ENCODE data around the gene ITGAL. TPM values are rescaled to one million over a fixed set of nuclear protein-coding genes. Genes with fewer than 3 reads are reported as not detected.

The ITGAL gene
- total and polyA plus RNA-seq, 2 of the 13 experiments (the other 11 are each of a cell fraction or from before 2014, with no cell fraction given), result 0.86 to 1.2 TPM

DNA sequence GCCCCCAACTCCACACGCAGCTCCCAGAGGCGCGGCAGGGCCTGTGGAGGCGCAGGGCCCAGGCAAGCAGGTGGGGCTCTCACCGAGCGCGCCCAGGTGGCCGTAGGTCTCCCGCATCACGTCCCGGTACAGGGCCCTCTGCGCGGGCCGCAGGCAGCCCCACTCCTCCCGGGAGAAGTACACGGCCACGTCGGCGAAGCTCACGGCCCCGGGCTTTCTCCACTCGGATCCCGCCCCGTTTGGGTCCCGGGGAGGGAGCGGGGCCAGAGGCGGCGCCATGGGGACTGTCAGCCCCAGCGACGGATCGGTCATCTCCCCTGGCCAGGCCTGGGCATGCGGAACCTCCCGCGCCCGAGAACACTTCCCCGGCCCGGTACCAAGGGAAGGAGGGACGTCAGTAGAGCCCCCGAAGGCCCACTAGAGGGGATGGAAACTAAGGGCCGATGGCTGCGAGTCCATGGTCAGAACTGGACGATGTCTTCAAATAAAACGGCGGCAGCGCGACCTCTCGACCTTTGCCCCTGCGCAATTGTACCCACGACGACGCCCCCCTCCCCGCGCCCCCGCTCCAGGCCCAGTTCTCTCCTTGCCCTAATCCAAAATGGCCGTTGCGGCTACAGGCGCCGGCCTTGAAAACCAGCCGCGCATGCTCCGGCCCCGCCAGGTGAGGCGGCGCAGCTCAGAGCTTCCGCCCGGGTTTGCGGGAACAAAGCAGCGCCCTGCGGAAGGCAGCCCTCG lies 62.0 kb downstream of the ITGAL start, which contains the start of gene ZNF747 (continued):
- TF ChIP-seq NONO (IDR thresholded peaks at IDR 0.05), result no peak
- peak; percentile 89 for TF ChIP-seq NONO (CRISPR knock-in tag; conservative IDR thresholded peaks at IDR 0.05)
- TF ChIP-seq ZMYM2 (CRISPR knock-in tag; IDR thresholded peaks at IDR 0.05), result peak; percentile 76; the same call in 1 of the 2 replicates
- TF ChIP-seq GATAD1 (CRISPR knock-in tag; IDR thresholded peaks at IDR 0.05), result peak; percentile 90
- peak; percentile 72; the same call in 1 of the 2 replicates for TF ChIP-seq ZNF331 (CRISPR knock-in tag; IDR thresholded peaks at IDR 0.05)
- no peak for TF ChIP-seq MEIS1 (CRISPR knock-in tag; IDR thresholded peaks at IDR 0.05; ENCODE audit: borderline replicate concordance)
- TF ChIP-seq ZNF775 (CRISPR knock-in tag; IDR thresholded peaks at IDR 0.05; ENCODE audit: borderline replicate concordance), result no peak
- TF ChIP-seq, protein P1, sequence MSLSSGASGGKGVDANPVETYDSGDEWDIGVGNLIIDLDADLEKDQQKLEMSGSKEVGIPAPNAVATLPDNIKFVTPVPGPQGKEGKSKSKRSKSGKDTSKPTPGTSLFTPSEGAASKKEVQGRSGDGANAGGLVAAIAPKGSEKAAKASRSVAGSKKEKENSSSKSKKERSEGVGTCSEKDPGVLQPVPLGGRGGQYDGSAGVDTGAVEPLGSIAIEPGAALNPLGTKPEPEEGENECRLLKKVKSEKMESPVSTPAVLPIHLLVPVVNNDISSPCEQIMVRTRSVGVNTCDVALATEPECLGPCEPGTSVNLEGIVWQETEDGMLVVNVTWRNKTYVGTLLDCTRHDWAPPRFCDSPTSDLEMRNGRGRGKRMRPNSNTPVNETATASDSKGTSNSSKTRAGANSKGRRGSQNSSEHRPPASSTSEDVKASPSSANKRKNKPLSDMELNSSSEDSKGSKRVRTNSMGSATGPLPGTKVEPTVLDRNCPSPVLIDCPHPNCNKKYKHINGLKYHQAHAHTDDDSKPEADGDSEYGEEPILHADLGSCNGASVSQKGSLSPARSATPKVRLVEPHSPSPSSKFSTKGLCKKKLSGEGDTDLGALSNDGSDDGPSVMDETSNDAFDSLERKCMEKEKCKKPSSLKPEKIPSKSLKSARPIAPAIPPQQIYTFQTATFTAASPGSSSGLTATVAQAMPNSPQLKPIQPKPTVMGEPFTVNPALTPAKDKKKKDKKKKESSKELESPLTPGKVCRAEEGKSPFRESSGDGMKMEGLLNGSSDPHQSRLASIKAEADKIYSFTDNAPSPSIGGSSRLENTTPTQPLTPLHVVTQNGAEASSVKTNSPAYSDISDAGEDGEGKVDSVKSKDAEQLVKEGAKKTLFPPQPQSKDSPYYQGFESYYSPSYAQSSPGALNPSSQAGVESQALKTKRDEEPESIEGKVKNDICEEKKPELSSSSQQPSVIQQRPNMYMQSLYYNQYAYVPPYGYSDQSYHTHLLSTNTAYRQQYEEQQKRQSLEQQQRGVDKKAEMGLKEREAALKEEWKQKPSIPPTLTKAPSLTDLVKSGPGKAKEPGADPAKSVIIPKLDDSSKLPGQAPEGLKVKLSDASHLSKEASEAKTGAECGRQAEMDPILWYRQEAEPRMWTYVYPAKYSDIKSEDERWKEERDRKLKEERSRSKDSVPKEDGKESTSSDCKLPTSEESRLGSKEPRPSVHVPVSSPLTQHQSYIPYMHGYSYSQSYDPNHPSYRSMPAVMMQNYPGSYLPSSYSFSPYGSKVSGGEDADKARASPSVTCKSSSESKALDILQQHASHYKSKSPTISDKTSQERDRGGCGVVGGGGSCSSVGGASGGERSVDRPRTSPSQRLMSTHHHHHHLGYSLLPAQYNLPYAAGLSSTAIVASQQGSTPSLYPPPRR (CRISPR knock-in tag; IDR thresholded peaks at IDR 0.05; ENCODE audit: borderline replicate concordance), result no peak
- TF ChIP-seq, protein P2, sequence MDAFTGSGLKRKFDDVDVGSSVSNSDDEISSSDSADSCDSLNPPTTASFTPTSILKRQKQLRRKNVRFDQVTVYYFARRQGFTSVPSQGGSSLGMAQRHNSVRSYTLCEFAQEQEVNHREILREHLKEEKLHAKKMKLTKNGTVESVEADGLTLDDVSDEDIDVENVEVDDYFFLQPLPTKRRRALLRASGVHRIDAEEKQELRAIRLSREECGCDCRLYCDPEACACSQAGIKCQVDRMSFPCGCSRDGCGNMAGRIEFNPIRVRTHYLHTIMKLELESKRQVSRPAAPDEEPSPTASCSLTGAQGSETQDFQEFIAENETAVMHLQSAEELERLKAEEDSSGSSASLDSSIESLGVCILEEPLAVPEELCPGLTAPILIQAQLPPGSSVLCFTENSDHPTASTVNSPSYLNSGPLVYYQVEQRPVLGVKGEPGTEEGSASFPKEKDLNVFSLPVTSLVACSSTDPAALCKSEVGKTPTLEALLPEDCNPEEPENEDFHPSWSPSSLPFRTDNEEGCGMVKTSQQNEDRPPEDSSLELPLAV (CRISPR knock-in tag; conservative IDR thresholded peaks at IDR 0.05; ENCODE audit: low read depth), result no peak
- peak; percentile 35; the same call in 1 of the 2 replicates for TF ChIP-seq ZSCAN25 (CRISPR knock-in tag; IDR thresholded peaks at IDR 0.05)
- peak; percentile 23; the same call in 1 of the 2 replicates for TF ChIP-seq ZNF296 (CRISPR knock-in tag; conservative IDR thresholded peaks at IDR 0.05)
- TF ChIP-seq DPF2 (CRISPR knock-in tag; IDR thresholded peaks at IDR 0.05; ENCODE audit: borderline replicate concordance, low read depth), result no peak
- TF ChIP-seq ZNF562 (CRISPR knock-in tag; IDR thresholded peaks at IDR 0.05; ENCODE audit: borderline replicate concordance), result no peak
- TF ChIP-seq, protein P3, sequence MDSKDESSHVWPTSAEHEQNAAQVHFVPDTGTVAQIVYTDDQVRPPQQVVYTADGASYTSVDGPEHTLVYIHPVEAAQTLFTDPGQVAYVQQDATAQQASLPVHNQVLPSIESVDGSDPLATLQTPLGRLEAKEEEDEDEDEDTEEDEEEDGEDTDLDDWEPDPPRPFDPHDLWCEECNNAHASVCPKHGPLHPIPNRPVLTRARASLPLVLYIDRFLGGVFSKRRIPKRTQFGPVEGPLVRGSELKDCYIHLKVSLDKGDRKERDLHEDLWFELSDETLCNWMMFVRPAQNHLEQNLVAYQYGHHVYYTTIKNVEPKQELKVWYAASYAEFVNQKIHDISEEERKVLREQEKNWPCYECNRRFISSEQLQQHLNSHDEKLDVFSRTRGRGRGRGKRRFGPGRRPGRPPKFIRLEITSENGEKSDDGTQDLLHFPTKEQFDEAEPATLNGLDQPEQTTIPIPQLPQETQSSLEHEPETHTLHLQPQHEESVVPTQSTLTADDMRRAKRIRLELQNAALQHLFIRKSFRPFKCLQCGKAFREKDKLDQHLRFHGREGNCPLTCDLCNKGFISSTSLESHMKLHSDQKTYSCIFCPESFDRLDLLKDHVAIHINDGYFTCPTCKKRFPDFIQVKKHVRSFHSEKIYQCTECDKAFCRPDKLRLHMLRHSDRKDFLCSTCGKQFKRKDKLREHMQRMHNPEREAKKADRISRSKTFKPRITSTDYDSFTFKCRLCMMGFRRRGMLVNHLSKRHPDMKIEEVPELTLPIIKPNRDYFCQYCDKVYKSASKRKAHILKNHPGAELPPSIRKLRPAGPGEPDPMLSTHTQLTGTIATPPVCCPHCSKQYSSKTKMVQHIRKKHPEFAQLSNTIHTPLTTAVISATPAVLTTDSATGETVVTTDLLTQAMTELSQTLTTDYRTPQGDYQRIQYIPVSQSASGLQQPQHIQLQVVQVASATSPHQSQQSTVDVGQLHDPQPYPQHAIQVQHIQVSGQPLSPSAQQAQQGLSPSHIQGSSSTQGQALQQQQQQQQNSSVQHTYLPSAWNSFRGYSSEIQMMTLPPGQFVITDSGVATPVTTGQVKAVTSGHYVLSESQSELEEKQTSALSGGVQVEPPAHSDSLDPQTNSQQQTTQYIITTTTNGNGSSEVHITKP (CRISPR knock-in tag; IDR thresholded peaks at IDR 0.05; ENCODE audit: low read depth), result peak; percentile 54; the same call in 1 of the 2 replicates
- TF ChIP-seq, protein P4, sequence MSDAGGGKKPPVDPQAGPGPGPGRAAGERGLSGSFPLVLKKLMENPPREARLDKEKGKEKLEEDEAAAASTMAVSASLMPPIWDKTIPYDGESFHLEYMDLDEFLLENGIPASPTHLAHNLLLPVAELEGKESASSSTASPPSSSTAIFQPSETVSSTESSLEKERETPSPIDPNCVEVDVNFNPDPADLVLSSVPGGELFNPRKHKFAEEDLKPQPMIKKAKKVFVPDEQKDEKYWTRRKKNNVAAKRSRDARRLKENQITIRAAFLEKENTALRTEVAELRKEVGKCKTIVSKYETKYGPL (CRISPR knock-in tag; IDR thresholded peaks at IDR 0.05), result peak; percentile 63
- TF ChIP-seq NFRKB (IDR thresholded peaks at IDR 0.05), result no peak
- TF ChIP-seq ZNF816 (CRISPR knock-in tag; IDR thresholded peaks at IDR 0.05; ENCODE audit: borderline replicate concordance), result no peak; the same call in 1 of the 2 replicates
- no peak for TF ChIP-seq ZNF670 (CRISPR knock-in tag; IDR thresholded peaks at IDR 0.05; ENCODE audit: borderline replicate concordance)
- no peak for TF ChIP-seq SMARCE1 (IDR thresholded peaks at IDR 0.05; ENCODE audit: borderline replicate concordance)
